Stromal cell of bone marrow (primary cell): Measurements from ENCODE around the gene SLC66A2.
A peak's percentile ranks its signal among the peaks of the same experiment; 100 is the strongest.
"Not testable (repeated sequence)": the region's sequence is repeated elsewhere in the genome, so short reads cannot be mapped to it uniquely, and the experiment has no call there.

Experiments used
- DNase-seq: peaks from one replicate; pipeline ENCODE4 v3.0.0-alpha.2; 2012; ENCODE audit warnings: low read depth

SLC66A2 gene

DNA sequence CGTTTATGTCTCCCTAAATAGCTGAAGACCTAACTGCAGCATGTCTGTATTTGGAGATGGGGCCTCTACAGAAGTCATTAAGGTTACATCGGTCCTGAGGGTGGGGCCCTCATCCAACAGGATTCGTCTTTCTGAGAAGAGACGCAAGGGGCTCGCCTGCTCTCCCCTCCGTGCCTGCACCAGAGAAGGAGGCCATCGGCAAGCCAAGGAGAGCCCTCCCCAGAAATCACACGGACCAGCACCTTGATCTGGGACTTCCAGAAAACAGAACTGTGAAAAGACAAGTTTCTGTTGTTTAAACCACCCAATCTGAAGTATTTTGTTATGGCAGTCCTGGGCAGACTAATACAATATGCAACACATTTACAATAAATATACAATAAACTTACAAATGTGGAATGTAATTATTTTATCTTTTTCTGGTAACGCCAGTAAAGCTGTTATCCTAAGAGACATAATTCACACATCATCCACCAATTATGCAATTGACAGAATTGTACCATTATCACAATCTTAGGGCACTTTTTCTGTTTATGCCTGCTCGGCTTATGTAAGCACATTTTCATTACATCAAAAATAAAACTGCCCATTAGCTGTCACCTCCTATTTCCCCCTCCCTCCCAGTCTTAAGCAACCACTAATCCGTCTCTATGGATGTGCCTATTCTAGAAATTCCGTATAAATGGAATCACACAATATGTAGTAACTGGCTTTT, 19.1 kb upstream of the SLC66A2 start:
- no peak for DNase-seq

DNA sequence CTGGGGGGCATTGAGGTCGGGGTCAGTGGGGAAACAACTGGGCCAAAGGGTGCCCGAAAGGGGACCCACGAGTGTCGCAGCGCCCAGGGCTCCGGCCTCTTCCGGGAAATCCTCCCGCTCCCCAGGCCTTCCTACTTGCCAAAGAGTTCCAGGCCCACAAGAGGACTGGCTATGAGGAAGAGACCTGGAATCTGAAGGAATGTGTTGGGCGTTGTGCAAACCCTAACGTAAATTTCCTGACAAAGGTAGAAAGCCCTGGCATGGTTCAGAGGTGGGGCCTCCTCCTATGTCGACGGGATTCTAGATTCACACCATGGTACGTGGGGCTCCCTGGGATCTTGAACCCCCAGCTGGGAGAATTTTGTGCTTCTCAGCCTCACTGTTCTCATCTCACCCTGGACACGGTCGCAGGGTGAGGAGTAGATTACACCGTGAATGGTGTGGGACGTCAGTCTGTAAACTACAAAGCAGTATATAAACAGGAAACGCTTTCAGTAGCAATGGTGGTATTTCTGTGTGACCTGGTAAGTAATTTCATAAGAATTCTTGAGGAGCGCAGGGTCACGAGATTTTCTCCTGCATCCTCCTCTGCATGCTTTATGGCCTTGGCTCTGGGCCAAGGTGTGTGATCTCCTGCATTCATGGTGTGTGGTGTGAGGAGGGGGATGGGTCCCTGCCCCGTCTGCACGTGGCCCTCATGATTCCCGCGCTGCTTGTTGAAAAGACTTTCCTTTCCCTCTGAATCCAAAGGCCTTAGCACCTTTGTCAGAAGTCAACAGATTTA, 13.9 kb upstream of the SLC66A2 start:
- no peak for DNase-seq

DNA sequence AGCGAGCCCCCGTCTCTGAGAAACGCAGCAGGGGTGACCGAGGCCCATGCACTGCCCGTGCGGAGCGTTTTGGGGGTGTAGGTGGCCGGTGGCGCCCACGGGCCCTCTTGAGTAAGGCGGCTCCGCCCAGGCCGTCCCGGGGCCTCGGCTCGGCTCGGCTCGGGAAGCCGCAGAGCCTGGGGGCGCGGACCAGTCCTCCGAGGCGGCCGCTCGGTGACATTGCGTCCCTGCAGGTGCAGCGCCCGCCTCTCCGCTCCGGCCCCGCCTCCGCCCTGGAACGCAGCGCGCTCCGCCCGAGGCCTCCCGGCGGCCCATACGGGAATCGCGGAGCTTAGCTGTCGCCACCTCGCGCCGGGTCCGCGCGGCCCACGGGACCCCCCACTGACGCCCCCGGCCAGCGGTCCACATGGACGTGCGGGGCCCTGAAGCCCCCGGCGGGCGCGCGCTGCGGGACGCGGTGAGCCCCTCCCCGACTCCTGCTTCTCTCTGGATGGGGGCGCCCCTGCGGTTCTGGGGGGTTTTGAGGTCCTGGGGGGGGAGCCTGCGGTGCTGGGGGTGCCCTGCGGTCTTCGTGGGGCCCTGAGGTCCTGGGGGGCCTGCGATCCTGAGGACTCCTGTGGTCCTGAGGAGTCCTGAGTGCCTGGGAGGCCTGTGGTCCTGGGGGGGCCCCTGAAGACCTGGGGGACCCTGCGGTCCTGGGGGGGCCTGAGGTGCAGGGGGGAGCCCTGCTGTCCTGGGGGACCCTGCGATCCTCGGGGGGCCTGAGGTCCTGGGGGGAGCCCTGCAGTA, 13.1 kb upstream of the SLC66A2 start, which contains the start of gene HSBP1L1:
Gene HSBP1L1 (plus strand): TSS at position 314 of the 789 bp plus-strand sequence. CDS start 93 bp downstream, at position 407.
- no peak for DNase-seq

DNA sequence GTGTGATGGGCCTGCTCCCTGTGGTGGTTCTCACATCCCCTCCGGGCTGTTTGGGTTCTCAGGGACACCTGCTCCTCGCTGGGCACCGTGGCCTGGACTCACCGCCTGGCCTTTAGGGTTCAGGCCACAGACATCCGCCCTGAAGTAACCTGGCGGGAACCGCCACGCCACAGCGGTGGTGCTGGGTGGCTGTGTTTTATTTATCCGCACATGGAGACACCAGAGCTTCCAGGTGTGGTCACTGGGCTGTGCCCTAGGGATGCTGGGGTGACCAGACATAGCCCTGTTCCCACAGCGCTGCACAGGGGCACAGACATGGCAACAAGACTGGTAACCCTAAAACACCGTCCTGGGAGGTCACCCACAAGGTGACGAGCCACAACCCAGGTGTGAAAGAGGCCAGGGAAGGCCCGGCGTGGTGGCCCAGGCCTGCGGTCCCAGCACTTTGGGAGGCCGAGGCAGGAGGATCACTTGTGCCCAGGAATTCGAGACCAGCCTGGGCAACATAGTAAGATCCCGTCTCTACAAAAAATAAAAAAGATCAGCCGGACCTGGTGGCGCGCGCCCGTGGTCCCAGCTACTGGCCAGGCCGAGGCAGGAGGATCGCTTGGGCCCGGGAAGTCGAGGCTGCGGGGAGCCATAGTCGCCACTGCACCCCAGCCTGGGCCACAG, 12.3 kb upstream of the SLC66A2 start:
- DNase-seq, result no peak

DNA sequence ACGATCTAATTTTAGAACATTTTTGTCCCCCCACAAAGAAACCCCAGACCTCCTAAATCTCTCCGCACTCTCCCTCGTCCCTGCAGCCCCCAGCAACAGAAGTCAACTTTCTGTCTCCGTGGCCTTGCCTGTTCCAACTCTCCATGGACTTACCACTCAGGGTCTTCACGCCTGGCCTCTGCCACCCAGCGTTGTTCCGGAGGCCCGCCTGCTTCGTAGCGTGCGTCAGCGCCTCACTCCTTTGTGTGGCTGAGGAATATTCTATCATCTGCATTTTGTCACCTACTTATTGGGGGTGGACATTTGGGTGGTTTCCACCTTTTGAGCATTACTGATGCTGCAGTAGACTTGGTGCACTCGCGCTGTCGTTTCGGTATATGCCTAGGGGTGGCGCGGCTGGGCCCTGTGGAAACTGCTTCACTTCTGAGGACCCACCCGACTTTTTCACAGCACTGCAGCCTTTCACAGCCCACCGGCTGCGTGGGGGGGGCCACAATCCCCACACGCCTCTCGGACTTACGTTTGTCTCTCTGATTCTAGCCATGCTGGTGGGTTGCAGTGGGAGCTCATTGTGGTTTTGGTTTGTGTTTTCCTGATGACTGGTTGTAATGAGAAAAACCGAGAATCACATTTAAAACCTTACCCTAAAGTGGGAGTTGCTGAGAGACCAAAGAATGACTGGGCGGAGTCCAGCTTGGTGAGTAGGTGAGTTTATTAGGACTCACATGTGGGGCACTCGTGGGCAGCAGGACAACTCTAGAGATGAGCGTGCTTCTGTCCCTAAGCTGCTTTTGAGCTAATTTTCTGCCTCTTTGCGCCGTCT, 11.6 kb upstream of the SLC66A2 start:
- no peak for DNase-seq

DNA sequence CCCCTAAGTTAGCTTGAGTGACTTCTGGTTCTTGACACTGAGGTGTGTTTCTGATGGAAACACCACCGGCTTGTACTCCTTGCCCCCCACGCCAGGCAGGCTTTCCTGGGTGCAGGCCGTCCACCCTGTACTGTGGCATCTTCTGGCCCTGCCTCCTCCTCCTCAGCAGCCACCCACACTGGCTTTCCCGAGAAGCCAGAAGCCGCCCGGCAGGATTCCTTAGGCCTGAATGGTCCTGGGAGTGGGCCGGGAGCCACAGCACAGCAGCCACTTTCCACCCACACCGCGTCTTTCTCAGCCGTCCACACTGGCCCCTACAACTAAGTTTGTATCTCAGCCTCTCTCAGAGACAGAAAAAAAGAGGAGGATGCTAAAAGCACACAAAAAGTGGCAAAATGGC, 10.9 kb upstream of the SLC66A2 start:
- peak; percentile 40 for DNase-seq

DNA sequence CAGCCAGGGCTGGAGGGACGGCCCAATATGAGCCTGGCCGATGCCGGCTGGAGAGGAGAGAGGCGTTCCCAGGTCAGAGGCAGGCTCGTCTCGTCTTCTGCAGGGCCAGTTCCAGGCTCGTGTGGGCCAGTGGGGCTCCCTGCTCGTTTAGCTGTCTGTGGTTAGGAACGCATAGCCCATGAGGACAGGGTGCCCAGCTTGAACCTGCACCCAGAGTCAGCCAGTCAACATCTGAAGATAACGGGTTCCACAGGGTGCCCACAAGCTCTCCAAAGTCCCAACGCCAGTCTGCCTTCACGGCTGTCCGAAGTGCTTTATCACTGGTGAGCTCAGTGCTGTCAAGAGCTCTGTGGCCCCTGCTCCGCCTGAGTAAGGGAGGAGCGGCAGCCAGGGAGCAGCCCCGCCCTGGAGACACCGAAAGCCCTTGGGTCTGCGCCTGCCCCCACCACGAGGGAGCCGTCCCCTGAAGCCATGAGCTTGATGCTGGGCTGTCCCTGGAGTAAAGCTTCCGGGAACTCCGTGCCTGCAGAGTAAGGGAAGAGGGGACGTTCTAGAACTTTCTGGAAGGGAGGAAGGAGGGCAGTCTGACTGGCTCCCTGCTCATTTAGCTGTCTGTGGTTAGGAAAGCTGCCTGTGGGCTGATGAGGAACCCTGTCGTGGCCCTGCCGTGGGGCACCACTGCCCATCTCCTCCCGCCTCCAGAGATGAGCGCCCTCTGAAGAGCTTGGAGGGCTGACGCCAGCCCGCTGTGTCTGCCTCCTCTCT, 10.3 kb upstream of the SLC66A2 start:
- DNase-seq, result no peak

DNA sequence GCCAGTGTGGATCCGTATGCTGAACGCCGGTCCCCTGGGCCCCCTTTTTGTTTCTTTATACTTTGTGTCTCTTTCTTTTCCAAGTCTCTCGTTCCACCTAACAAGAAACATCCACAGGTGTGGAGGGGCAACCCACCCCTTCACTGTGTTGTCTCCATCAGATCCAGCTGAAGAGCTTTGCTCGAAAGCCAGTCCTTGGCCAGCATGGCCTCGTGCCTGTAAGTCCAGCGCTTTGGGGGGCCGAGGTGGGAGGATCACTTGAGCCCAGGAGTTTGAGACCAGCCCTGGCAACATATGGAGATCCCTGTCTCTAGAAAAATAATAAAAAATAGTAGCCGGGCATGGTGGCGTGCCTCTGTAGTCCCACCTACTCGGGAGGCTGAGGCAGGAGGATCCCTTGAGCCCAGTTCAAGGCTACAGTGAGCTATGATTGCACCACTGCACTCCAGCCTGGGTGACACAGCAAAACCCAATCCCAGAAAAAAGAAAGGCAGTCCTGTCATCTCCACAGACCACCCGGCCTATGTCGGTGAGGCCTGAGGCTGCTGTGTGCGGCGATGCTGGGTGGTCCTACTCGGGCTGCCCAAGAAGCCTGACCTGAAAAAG, 9.6 kb upstream of the SLC66A2 start:
- no peak for DNase-seq

DNA sequence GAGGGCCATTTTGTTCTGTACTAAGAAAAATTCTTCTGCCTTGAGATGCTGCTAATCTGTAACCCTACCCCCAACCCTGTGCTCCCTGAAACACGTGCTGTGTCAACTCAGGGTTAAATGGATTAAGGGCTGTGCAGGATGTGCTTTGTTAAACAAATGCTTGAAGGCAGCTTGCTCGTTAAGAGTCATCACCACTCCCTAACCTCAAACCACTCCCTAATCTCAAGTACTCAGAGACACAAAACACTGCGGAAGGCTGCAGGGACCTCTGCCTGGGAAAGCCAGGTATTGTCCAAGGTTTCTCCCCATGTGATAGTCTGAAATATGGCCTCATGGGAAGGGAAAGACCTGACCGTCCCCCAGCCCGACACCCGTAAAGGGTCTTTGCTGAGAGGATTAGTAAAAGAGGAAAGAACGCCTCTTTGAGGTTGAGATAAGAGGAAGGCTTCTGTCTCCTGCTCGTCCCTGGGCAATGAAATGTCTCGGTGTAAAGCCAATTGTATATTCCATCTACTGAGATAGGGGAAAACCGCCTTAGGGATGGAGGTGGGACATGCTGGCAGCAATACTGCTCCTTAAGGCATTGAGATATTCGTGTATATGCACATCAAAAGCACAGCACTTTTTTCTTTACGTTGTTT, 8.8 kb upstream of the SLC66A2 start:
- DNase-seq, result not testable (repeated sequence)

DNA sequence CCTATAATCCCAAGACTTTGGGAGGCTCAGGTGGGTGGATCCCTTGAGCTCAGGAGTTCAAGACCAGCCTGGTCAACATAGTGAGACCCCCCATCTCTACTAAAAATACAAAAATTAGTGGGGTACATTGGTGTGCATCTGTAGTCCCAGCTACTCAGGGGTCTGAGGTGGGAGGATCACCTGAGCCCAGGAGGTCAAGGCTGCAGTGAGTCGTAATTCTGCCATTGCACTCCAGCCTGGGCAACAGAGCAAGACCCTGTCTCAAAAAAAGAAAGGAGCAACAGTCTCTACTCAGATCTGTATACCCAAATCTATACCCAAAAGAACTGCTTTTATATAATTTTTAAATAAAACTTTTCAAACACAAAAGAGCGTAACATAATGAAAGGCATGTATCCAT, 7.5 kb upstream of the SLC66A2 start:
- no peak for DNase-seq

DNA sequence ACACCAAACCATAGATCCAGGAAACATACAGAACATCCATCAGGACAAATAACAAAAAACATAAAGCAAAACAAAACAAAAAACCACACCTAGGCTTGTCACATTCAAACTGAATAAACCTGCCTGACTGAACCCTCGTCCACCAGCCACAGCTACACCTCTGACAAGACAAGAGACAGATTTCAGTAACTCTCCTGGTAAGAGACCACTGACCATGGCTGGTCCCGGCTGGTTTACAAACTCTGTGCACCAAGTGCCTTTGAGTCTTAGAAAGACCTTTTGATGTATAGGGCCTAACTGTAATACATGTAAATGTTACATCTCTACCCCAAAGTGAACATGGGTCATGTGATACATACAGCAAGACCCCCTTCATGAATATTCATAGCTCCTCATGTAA, 4.8 kb upstream of the SLC66A2 start:
- DNase-seq, result no peak

DNA sequence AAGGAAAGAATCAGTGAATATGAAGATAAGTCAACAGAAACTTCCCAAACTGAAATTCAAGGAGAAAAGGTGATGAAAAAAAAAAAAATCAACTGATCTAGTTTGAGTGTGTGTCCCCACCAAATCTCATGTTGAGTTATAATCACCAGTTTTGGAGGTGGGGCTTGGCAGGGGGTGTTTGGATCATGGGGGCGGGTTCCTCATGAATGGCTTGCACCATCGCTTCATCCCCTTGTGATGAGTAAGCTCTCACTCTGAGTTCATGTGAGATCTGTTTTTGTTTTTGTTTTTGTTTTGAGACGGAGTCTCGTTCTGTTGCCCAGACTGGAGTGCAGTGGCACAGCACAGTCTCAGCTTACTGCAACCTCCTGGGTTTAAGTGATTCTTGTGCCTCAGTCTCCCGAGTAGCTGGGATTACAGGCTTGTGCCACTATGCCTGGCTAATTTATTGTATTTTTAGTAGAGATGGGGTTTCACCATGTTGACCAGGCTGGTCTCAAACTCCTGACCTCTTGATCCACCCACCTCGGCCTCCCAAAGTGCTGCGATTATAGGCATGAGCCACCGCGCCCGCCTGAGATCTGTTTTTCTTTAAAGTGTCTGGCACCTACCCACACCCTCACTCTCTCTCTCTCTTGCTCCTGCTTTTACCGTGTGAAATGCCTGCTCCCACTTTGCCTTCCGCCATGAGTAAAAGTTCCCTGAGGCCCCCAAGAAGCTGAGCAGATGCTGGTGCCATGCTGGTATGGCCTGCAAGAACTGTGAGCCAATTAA, 4.0 kb upstream of the SLC66A2 start:
- no peak for DNase-seq

DNA sequence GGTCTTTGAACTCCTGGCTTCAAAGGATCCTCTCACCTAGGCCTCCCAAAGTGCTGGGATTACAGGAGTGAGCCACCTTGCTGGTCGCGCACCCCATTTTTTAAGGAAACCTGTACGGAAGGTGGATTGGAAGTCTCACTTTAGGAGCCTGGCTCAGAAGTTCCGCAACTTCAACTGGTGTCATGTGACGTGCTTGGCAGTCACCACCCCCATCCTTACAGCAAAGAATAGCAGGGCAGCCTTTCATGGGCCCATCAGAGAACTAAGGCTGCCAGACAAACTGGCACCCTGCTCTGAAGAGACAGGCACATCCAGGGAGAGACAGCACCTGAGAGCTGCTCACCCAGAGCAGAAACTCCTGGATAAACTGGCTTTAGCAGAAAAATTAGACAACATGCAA, 3.3 kb upstream of the SLC66A2 start:
- DNase-seq, result no peak

DNA sequence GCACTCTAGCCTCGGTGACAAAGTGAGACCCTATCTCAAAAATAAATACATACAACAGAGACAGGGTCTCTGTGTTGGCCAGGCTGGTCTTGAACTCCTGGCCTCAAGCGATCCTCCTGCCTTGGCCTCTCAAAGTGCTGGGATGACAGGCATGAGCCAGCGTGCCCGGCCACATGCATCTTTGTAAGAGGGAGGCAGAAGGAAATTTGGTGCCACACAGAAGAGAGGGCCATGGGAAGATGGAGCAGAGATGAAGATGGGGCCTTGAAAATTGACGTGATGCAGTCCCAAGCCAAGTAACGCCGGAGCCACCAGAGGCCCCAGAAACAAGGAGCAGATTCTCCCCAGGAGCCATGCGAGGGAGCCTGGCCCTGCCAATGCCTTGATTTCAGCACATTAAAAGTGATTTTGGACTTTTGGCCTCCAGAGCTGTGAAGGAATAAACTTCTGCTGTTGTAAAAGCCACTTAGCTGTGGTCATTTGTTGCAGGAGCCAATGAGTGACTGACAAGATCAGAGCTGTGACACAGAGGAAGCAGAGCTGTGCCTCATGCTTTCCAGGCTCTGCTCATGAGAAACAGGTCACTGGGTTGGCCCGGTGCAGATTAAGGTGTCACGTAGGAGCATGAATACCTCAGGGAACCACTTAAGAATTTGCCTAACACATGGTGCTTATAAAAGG, 2.7 kb upstream of the SLC66A2 start:
- DNase-seq, result no peak

DNA sequence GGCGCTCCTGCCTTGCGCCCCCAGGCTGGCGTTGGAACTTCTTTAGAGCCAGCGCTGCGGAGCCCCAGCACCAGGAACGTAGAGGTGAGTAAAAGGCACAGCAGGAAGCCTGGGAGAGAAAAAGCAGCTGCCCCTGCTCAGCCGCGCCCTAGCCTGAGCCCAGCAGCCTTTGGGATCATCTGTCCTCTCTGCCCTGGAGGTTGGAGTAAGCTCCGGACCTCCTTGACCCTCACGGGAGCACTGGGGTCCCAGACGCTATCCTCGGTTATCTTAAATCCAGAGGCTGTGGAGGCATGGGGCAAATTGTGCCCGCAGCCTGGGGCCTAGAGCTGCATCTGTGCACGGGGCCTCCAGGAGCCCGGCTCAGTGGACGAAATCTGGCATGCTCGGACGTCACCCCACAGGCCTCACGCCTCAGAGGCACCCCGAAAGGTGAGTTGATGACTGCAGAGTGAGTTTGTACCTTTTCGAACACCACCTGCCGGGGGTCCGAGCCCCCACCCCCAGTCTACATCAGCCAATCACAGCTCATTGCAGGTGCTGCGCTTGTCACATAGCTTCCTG, 1.6 kb upstream of the SLC66A2 start:
- no peak for DNase-seq

DNA sequence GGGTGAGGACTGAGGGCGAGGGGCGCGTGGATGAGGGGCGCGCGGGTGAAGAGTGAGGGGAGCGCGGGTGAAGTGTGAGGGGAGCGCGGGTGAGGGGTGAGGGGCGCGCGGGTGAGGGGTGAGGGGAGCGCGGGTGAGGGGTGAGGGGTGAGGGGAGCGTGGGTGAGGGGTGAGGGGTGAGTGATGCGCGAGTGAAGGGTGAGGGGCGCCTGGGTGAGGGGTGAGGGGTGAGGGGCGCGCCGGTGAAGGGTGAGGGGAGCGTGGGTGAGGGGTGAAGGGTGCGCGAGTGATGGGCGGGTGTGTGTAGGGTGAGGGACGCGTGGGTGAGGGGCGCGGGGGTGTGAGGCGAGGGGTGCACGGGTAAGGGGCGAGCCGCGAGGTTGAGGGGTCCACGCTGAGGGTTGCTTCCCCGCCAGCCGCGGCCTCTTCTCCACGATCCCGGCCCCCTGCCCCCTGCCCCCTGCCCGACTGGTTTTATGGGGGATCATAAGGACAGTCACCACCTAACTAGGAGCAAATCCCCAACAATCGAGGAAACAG, 1.1 kb upstream of the SLC66A2 start:
- DNase-seq, result no peak

DNA sequence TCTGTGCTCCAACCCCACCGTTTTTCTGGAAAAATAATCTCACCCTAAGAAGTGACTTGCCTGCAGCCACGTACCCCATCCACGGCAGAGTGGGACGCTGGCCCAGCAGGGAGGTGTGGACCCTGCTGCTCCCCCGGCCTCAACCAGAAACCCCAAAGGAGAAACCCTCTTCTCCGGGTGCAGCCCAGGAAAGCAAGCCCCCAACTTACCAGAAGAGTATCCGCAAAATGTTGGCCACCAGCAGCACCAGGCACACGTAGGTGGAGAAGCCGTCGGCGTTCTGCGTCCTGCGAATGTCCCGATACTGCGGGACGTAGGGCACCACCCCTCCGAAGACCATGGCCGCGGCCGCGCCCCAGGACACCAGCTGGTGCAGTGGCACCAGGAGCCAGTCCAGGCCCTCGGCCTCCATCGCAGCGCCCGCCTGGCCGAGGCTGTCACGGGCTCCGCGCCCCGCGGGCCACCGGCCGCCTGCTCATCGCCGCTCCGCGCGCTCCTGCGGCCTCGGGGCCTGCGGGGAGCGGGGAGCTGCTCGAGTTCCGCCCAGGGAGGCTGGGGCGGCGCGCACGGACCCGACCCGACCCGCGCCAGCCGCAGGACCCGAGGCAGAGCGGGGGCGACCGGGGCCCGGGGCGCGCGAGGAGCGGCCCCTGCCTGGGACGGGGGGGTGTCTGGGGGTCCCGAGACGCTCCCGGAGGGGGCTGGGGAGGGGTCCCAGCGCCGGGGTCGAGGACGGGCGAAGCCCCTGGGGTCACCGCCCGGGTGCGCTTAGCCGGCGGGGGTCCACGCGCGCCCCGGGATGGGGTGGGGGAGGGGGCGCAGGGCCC, 725 bp downstream of the SLC66A2 start:
- DNase-seq, result no peak
